ENCODE results near the gene DIAPH2. TPM values are rescaled to one million over a fixed set of nuclear protein-coding genes. Genes with fewer than 3 reads are reported as not detected.

The DIAPH2 gene
- total and polyA plus RNA-seq, 2 of the 13 experiments (the other 11 are each of a cell fraction or from before 2014, with no cell fraction given), result 2.1 to 8.5 TPM

DNA sequence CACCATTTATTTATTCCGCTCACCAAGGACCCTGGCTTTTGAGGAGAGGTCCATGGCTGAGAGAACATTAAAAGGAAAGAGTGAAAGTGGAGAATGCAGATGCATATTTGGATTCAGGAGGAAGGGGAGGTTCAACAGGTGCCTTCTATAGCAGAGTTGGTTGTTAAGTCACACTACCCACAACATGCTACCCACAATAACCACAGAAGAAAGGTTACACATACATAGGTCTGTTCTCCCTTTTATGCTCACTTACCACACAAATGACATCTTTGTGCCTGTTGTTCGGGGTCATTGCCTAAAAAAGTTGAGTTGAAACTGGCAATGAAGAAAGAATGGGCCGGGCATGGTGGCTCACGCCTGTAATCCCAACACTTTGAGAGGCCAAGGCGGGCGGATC lies 786.4 kb downstream of the DIAPH2 start:
- Histone ChIP-seq H2AFZ (ENCODE audit: low read length) (no peak overlapping the region), H3K9me3 (ENCODE audit: low read length) (no peaks in the 10 kb centered on the region), H3K27me3 (ENCODE audit: control insufficient read depth in 1 of 2, insufficient read depth in 2 of 2, low read length in 2 of 2) (no peaks in the 10 kb centered on the region), H3K4me3 (replicated peaks in 1 of 3; ENCODE audit: insufficient read depth in 1 of 3, low read depth in 2 of 3, low read length in 3 of 3) (no peak overlapping the region), H3K9ac (ENCODE audit: insufficient read depth, low read depth, low read length) (no peak overlapping the region), H3K4me1 (ENCODE audit: insufficient read depth, low read length) (no peaks in the 10 kb centered on the region), H4K20me1 (ENCODE audit: insufficient read depth, low read length) (no peaks in the 10 kb centered on the region), H3K27ac (ENCODE audit: extremely low read length, insufficient read depth, low read length) (no peak overlapping the region), H3K4me2 (ENCODE audit: low read depth, low read length) (no peak overlapping the region), H3K36me3 (replicated peaks in 1 of 2; ENCODE audit: control insufficient read depth in 1 of 2, insufficient read depth in 2 of 2, low read length in 2 of 2) (no peaks in the 10 kb centered on the region), H3K79me2 (ENCODE audit: insufficient read depth, low read length) (no peaks in the 10 kb centered on the region)
- no peak for ATAC-seq
- WGBS (ENCODE audit: low lambda C conversion rate), result 98% methylated on average over 4 of the region's 6 CpGs
- no peak for FAIRE-seq
- no peak for DNase-seq (ENCODE audit: low spot score)
- BruUV-seq (replicated peaks), result no TSS peak
- intact Hi-C loops (cut with micrococcal nuclease; ENCODE audit: unreplicated experiment), result no loop called here
- TF ChIP-seq ZSCAN12 (CRISPR knock-in tag; IDR thresholded peaks at IDR 0.05) (no peak), ZNF24 (IDR thresholded peaks at IDR 0.05) (no peak), MTF2 (CRISPR knock-in tag; IDR thresholded peaks at IDR 0.05; ENCODE audit: borderline replicate concordance) (no peak)
- CTCF ChIA-PET (ENCODE audit: low intra/inter-chr PET ratio, low total read pairs), result no interaction called here
- POLR2A ChIA-PET, result no interaction called here
- in situ Hi-C loops (cut with HindIII; ENCODE audit: extremely low pct_ligation_motif_present, low pct_unique_long_range_greater_than_20kb), result no loop called here

DNA sequence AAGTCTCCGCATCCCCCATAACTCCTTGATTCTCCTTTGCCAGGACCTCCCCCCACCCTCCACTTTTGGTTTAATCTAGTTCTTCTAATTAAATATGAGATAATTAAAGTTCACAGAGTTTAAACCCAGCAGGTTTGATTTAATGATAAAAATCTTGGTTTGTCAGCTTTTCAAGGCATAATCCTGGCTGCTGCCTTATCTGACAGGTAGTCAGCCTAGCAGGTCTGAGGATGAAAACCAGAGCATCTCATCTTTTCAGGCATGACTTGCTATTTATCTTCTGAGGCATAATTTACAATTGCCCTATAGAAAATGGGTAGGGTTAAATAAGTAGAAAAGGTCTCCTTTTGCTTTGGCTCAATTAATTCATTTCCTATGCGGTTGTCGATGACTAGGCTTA lies 790.3 kb downstream of the DIAPH2 start:
- no peak for DNase-seq (ENCODE audit: low spot score)
- ATAC-seq, result no peak
- FAIRE-seq, result no peak
- no TSS peak for BruUV-seq (replicated peaks)
- ChIA-PET CTCF (ENCODE audit: low intra/inter-chr PET ratio, low total read pairs) (no interaction called here), POLR2A (no interaction called here)
- Histone ChIP-seq H3K79me2 (ENCODE audit: insufficient read depth, low read length) (no peaks in the 10 kb centered on the region), H3K9me3 (ENCODE audit: low read length) (no peaks in the 10 kb centered on the region), H3K4me3 (replicated peaks in 1 of 3; ENCODE audit: insufficient read depth in 1 of 3, low read depth in 2 of 3, low read length in 3 of 3) (no peak overlapping the region), H3K27ac (ENCODE audit: extremely low read length, insufficient read depth, low read length) (no peak overlapping the region), H3K4me1 (ENCODE audit: insufficient read depth, low read length) (no peaks in the 10 kb centered on the region), H3K4me2 (ENCODE audit: low read depth, low read length) (no peak overlapping the region), H4K20me1 (ENCODE audit: insufficient read depth, low read length) (no peaks in the 10 kb centered on the region), H3K27me3 (ENCODE audit: control insufficient read depth in 1 of 2, insufficient read depth in 2 of 2, low read length in 2 of 2) (no peaks in the 10 kb centered on the region), H3K36me3 (replicated peaks in 1 of 2; ENCODE audit: control insufficient read depth in 1 of 2, insufficient read depth in 2 of 2, low read length in 2 of 2) (no peaks in the 10 kb centered on the region), H3K9ac (ENCODE audit: insufficient read depth, low read depth, low read length) (no peak overlapping the region), H2AFZ (ENCODE audit: low read length) (no peak overlapping the region)
- intact Hi-C loops (cut with micrococcal nuclease; ENCODE audit: unreplicated experiment), result no loop called here
- in situ Hi-C loops (cut with HindIII; ENCODE audit: extremely low pct_ligation_motif_present, low pct_unique_long_range_greater_than_20kb), result no loop called here
- TF ChIP-seq EP300 (IDR thresholded peaks at IDR 0.05; ENCODE audit: low read depth in 2 of 2, low read length in 2 of 2) (no peak), EP300 (CRISPR knock-in tag; IDR thresholded peaks at IDR 0.05; ENCODE audit: borderline replicate concordance) (no peak), CBX1 (IDR thresholded peaks at IDR 0.05; ENCODE audit: low read depth) (no peak), ZNF34 (CRISPR knock-in tag; IDR thresholded peaks at IDR 0.05; ENCODE audit: borderline replicate concordance) (no peak), ZNF737 (CRISPR knock-in tag; IDR thresholded peaks at IDR 0.05; ENCODE audit: borderline replicate concordance) (no peak), ZNF431 (CRISPR knock-in tag; IDR thresholded peaks at IDR 0.05; ENCODE audit: borderline replicate concordance, low read depth) (no peak), PLRG1 (conservative IDR thresholded peaks at IDR 0.05) (no peak), ZNF83 (CRISPR knock-in tag; IDR thresholded peaks at IDR 0.05; ENCODE audit: borderline replicate concordance) (no peak), ZC3H13 (CRISPR knock-in tag; IDR thresholded peaks at IDR 0.05) (no peak), ZNF776 (CRISPR knock-in tag; IDR thresholded peaks at IDR 0.05) (no peak), EED (CRISPR knock-in tag; IDR thresholded peaks at IDR 0.05) (no peak), MIXL1 (CRISPR knock-in tag; IDR thresholded peaks at IDR 0.05) (no peak), NFKBIZ (CRISPR knock-in tag; IDR thresholded peaks at IDR 0.05) (no peak), HOXD1 (CRISPR knock-in tag; IDR thresholded peaks at IDR 0.05) (no peak), KDM6A (CRISPR knock-in tag; IDR thresholded peaks at IDR 0.05; ENCODE audit: low read depth) (no peak), DNMT1 (CRISPR knock-in tag; IDR thresholded peaks at IDR 0.05) (no peak)
- 95% methylated on average over 3 of the region's 3 CpGs for WGBS (ENCODE audit: low lambda C conversion rate)

Data from HepG2 (cell line).